GM19467 (cell line): ENCODE results near the gene TOX2.

Experiments used
- ATAC-seq: cut with Tn5 transposase; IDR thresholded peaks from one replicate; pipeline ENCODE4 v1.9.1; 2021; ENCODE audit warnings: mild to moderate bottlenecking, moderate library complexity; ENCODE audit not compliant: unreplicated experiment

The TOX2 gene

GRCh38 chr20:44052166-44052565 lies 137.5 kb downstream of the TOX2 start:
- ATAC-seq: no peak

- ATAC-seq: no peak
Observed at GRCh38 chr20:44053046-44053445, 138.4 kb downstream of the TOX2 start.

DNA sequence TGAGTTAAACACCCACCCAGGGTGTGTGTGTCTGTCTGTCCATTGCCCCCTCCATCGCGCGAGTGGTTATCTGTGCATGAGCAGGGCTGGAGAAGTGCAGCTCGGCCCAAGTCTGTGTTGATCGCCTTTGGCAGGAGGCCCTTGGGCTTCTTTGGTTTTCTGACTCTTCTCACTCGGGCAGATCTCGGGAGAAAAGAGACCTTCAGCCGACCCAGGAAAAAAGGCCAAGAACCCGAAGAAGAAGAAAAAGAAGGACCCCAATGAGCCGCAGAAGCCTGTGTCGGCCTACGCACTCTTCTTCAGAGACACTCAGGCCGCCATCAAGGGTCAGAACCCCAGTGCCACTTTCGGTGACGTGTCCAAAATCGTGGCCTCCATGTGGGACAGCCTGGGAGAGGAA lies 139.5 kb downstream of the TOX2 start:
- ATAC-seq: no peak

GRCh38 chr20:44054849-44055248 lies 140.2 kb downstream of the TOX2 start:
- no peak for ATAC-seq

GRCh38 chr20:44056010-44056698 lies 141.5 kb downstream of the TOX2 start:
- ATAC-seq: no peak

DNA sequence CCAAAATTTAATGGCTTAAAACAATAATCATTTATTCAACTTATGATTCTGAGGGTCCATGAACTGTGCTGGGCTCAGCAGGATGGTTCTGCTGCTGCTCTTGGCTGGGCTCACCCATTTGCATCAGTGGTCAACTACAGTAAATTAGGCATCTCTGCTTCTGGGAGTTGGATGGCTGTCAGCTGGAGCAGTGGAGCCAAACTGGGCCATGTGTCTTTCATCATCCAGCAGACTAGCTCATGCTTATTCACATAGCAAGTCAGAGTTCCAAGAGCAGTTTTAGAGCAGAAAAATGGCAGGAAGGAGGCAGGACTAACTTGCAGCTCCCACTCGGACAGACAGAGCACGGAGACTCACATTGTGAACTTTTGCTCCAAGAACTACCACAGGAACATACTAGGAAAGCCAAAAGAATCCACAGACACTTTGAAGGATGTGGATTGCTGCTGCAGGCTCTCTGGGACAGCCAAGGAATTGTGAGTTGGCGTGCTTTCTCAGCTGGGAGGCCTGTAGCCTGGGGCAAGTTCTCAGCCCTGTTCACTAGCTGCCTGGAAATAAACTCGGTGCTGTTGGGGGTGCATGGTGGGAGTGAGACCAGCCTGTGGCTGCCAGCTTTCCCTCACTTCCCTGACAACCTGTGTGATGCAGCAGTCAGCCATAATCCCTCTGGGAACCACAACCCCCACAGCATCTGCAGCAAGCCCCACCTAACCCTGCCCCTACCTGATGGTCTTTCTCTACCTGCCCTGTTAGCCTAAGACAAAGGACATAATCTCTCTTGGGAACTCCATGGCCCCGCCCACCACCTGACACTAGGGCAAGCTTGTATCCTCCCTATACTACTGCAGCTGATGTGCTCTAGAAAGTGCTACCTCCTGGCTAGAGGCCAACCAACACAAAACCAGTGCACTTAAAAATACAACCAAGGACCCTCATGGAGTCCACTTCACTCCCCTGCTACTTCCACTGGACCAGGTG lies 143.3 kb downstream of the TOX2 start:
- ATAC-seq: no peak

GRCh38 chr20:44064501-44065400 lies 150.1 kb downstream of the TOX2 start:
- ATAC-seq: no peak

DNA sequence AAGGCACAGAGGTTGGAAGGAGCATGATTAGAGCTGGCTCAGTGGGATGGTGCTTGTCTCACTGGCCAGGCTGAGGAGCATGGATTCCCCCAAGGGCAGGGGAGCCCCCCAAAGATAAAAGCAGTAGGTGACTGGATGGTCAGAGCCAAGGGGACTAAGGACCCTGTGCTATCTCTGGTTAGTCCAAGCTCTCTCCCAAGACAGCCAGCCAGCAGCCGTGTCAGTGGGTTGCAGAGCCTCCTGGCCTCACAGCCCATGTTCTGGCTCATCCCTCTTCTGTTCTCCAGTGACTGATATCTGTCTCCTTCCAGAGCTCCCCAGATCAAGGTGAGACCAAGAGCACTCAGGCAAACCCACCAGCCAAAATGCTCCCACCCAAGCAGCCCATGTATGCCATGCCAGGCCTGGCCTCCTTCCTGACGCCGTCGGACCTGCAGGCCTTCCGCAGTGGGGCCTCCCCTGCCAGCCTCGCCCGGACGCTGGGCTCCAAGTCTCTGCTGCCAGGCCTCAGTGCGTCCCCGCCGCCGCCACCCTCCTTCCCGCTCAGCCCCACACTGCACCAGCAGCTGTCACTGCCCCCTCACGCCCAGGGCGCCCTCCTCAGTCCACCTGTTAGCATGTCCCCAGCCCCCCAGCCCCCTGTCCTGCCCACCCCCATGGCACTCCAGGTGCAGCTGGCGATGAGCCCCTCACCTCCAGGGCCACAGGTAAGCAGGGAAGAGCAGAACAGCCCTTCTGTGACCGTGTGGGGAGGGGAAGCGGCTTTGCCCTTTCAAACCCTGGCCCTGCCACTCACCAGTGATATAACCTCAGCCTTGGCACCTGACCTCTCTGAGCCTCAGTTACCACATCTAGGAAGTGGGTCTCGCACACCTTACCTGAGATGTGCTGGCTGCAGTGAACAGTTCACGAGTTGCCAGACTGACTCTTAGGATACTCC lies 151.0 kb downstream of the TOX2 start:
- ATAC-seq: no peak

GRCh38 chr20:44066645-44067606 lies 152.3 kb downstream of the TOX2 start:
- ATAC-seq: no peak

DNA sequence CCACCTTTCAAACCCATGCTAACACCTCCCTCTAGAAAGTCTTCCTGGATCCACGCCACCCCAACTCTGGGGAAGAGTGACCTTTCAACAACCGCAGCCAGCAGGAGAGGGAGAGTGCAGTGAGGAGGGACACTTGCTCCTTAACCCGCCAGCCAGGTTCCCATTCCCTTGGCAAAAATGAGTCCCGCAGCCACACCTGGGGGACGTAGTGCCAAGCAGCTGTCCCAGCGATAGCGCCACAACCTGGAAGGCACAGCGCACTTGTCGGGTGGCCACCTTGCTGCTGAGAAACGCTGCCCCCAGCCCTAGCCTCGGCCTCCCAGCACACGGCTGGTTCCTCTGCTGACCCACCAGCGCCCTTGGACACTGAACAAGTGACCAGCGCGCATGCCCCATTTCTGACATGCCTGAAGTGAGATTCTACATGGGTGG lies 153.0 kb downstream of the TOX2 start:
- ATAC-seq: no peak

- no peak for ATAC-seq
Observed at GRCh38 chr20:44068316-44069201, 153.9 kb downstream of the TOX2 start.

DNA sequence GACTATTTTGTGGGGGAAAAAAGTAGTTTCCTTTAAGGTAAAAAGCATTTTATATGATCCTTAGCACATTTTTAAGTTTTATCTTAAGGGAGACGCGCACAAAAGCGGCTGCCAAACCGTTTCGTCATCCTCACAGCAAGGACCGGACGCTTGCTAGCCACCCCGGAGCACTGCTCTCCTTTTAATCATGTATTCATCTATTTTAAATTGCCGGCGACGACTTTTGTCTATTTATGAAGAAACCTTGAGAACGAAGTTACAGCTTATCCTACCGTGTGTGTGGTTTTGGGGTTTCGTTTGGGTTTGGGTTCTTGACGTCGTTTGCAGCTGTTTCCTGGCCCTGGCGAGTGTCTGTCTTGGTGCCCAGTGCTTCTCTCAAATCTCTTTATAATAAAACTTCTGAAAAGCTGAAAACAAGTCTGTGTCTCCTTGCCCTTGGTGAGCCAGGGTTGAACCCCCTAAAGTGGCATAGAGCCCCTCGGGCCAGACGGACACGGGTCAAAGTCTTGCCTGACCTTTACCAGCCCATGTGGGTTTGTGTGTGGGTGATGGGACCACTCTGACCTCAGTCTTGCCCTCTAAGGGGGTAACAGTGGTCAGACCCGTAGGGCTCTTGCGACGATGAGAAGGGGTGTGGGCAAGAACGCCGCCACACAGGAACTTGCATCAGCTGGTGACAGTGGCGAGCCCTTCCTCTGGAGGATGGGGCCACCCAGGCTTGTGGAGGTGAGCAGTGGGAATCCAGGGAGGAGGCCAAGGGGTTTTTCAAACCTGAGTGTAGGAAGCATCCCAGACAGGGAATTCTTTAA lies 154.8 kb downstream of the TOX2 start:
- ATAC-seq: no peak

- no peak for ATAC-seq
Observed at GRCh38 chr20:44070139-44070900, 155.7 kb downstream of the TOX2 start.

DNA sequence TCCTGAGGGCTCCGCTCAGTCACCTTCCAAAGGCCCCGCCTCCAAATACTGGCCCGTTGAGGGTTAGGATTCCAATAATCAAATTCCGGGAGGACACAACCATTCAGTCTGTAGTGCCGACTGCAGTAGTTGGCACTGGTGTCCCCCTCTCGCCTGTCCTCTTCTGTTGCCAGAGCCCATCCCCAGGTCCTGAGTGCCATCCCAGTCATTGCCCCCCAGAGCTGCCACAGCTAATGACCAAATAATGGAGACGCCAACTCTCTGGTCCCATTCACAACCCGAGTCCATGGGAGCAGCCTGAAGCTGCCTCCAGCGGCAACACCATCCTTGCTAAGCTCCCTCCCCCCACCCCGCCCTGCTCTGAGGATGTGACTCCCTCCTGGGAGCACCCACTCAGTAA lies 156.4 kb downstream of the TOX2 start:
- ATAC-seq: no peak

GRCh38 chr20:44071526-44072111 lies 157.0 kb downstream of the TOX2 start:
- ATAC-seq: no peak

DNA sequence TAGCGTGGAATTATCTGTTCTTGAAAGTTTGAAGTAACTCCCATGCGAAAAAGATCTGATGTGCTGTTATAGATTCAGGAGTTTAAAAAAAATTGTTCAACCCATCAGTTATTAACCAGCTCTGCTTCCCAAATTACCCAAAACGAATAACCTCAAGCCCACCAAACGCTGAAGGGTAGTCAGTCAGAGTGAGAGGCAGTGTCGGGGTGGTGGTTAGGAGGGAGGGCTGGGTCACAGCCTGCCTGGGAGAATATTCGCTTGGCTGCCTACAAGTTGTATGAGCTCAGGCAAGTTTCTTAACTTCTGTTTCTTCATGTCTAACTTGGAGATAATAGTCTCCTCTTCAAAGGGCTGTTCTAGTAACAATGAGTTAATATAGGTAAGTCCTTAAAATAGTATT lies 157.7 kb downstream of the TOX2 start:
- ATAC-seq: no peak
